Stimulated activated CD8-positive, alpha-beta memory T cell treated with anti-CD3 and anti-CD28 coated beads, Interleukin-4, amount 100 ng/mL, for 1 hour (primary cell): ENCODE measurements around the gene DOP1B.
"Not testable (repeated sequence)": the region's sequence is repeated elsewhere in the genome, so short reads cannot be mapped to it uniquely, and the experiment has no call there.

ENCODE experiments used
- DNase-seq, 2 donors: peaks; one replicate each; pipeline ENCODE4 v3.0.0-alpha.2; 2020; ENCODE audit warnings: low read depth in 2 of 2, low spot score in 1 of 2

Gene DOP1B

GRCh38 chr21:36156815-36157670, at the start of gene DOP1B:
TSS of gene DOP1B (plus strand) at chr21:36156824. CDS start at chr21:36164734, 7,910 bp downstream.
- no peak for DNase-seq

- DNase-seq: no peak
Measured at GRCh38 chr21:36109868-36110267, 46.8 kb upstream of the DOP1B start.

GRCh38 chr21:36111238-36111637, 45.4 kb upstream of the DOP1B start:
- no peak for DNase-seq

GRCh38 chr21:36113647-36114428, 42.8 kb upstream of the DOP1B start:
- no peak for DNase-seq

GRCh38 chr21:36115138-36115730, 41.4 kb upstream of the DOP1B start:
- no peak for DNase-seq

- DNase-seq: no peak
Measured at GRCh38 chr21:36117286-36117741, 39.3 kb upstream of the DOP1B start.

- no peak for DNase-seq
Measured at GRCh38 chr21:36120304-36120888, 36.2 kb upstream of the DOP1B start.

GRCh38 chr21:36122977-36123376, 33.6 kb upstream of the DOP1B start:
- no peak for DNase-seq

- DNase-seq: no peak
Measured at GRCh38 chr21:36124395-36124794, 32.2 kb upstream of the DOP1B start.

- peak in 1 of 2 donors; percentile 28 for DNase-seq
Measured at GRCh38 chr21:36125512-36126207, 31.0 kb upstream of the DOP1B start.

GRCh38 chr21:36126208-36126565, 30.4 kb upstream of the DOP1B start:
- DNase-seq: no peak

GRCh38 chr21:36126621-36127110, 30.0 kb upstream of the DOP1B start:
- DNase-seq: no peak

GRCh38 chr21:36127250-36127904, 29.2 kb upstream of the DOP1B start:
- DNase-seq: no peak

GRCh38 chr21:36127977-36128376, 28.6 kb upstream of the DOP1B start:
- no peak for DNase-seq

- no peak for DNase-seq
Measured at GRCh38 chr21:36129219-36129618, 27.4 kb upstream of the DOP1B start.

- not testable (repeated sequence) for DNase-seq
Measured at GRCh38 chr21:36130414-36130762, 26.2 kb upstream of the DOP1B start.

GRCh38 chr21:36130839-36131238, 25.8 kb upstream of the DOP1B start:
- DNase-seq: not testable (repeated sequence)

GRCh38 chr21:36132696-36133095, 23.9 kb upstream of the DOP1B start:
- DNase-seq: no peak

- no peak for DNase-seq
Measured at GRCh38 chr21:36134803-36135390, 21.7 kb upstream of the DOP1B start, which contains the start of gene CBR3. TSS of gene CBR3 (plus strand) at chr21:36135079. CDS start at chr21:36135193, 114 bp downstream.
